Activated T-cell treated with anti-CD3 and anti-CD28 coated beads, Interleukin-2, amount 50 U/mL, for 48 hours (primary cell): ENCODE data around the gene SPRYD3.
"Not testable (repeated sequence)": the region's sequence is repeated elsewhere in the genome, so short reads cannot be mapped to it uniquely, and the experiment has no call there.

ENCODE experiments used
- DNase-seq, 2 experiments: peaks; one replicate each; pipeline ENCODE4 v3.0.0-alpha.2; 2020

The SPRYD3 gene

GRCh38 chr12:53079226-53080117 lies at the start of gene SPRYD3:
TSS of gene SPRYD3 (minus strand) at chr12:53079390. CDS start at chr12:53079333, 57 bp downstream.
- DNase-seq: peak; percentile 99 to 100

- no peak for DNase-seq
Observed at GRCh38 chr12:53127169-53127568, 48.0 kb upstream of the SPRYD3 start.

GRCh38 chr12:53124352-53124723 lies 45.1 kb upstream of the SPRYD3 start:
- DNase-seq: no peak

- no peak for DNase-seq
Observed at GRCh38 chr12:53123578-53124351, 44.6 kb upstream of the SPRYD3 start.

GRCh38 chr12:53122961-53123468 lies 43.8 kb upstream of the SPRYD3 start:
- no peak for DNase-seq

- no peak for DNase-seq
Observed at GRCh38 chr12:53120685-53121525, 41.7 kb upstream of the SPRYD3 start.

GRCh38 chr12:53118751-53119300 lies 39.6 kb upstream of the SPRYD3 start:
- no peak for DNase-seq

- no peak for DNase-seq
Observed at GRCh38 chr12:53115891-53116648, 36.9 kb upstream of the SPRYD3 start.

GRCh38 chr12:53115112-53115890 lies 36.1 kb upstream of the SPRYD3 start:
- DNase-seq: no peak

GRCh38 chr12:53113951-53114350 lies 34.8 kb upstream of the SPRYD3 start:
- DNase-seq: no peak

GRCh38 chr12:53113136-53113705 lies 34.0 kb upstream of the SPRYD3 start:
- DNase-seq: no peak

- not testable (repeated sequence) for DNase-seq
Observed at GRCh38 chr12:53112431-53112830, 33.2 kb upstream of the SPRYD3 start.

GRCh38 chr12:53107122-53107521 lies 27.9 kb upstream of the SPRYD3 start:
- DNase-seq: no peak

- no peak for DNase-seq
Observed at GRCh38 chr12:53105712-53106439, 26.7 kb upstream of the SPRYD3 start.

- no peak for DNase-seq
Observed at GRCh38 chr12:53105256-53105655, 26.1 kb upstream of the SPRYD3 start.

GRCh38 chr12:53103860-53104305 lies 24.7 kb upstream of the SPRYD3 start:
- no peak for DNase-seq

- DNase-seq: peak; percentile 68
Observed at GRCh38 chr12:53102883-53103807, 24.0 kb upstream of the SPRYD3 start, which contains the start of gene SOAT2. TSS of gene SOAT2 (plus strand) at chr12:53103486. CDS start at chr12:53103578, 92 bp downstream.
